HCT116 (cell line): ENCODE measurements around the gene BDH1.

Experiments used
- CTCF ChIP-seq, 3 experiments: fragments of 200-600 bp in 1 of 3; sonication (generic) in 1 of 3; IDR thresholded peaks in 2 of 3; conservative IDR thresholded peaks in 1 of 3; 2 replicates each; pipeline ENCODE4 v1.5.1; 2012 to 2017; ENCODE audit warnings: low read depth in 2 of 3, low read length in 2 of 3, antibody characterized with exemption in 1 of 3, borderline replicate concordance in 1 of 3, control low read depth in 1 of 3, mild to moderate bottlenecking in 1 of 3, mixed read lengths in 1 of 3, mixed run types in 1 of 3, moderate library complexity in 1 of 3; ENCODE audit not compliant: insufficient read depth in 1 of 3
- ELF1 ChIP-seq: IDR thresholded peaks from 2 replicates; pipeline ENCODE4 v1.6.1; 2012; ENCODE audit warnings: low read depth, borderline replicate concordance
- EZH2 ChIP-seq: fragments of 200-600 bp; sonication (generic); IDR thresholded peaks from 2 replicates; pipeline ENCODE4 v1.6.1; 2017; ENCODE audit warnings: antibody characterized with exemption, mixed run types
- EZH2phosphoT487 ChIP-seq: fragments of 200-600 bp; IDR thresholded peaks from 2 replicates; pipeline ENCODE4 v1.6.1; 2018; ENCODE audit warnings: antibody characterized with exemption, borderline replicate concordance
- MAX ChIP-seq: IDR thresholded peaks from 2 replicates; pipeline ENCODE4 v1.6.1; 2012
- POLR2A ChIP-seq: IDR thresholded peaks from 2 replicates; pipeline ENCODE4 v1.7.0; 2011; ENCODE audit warnings: borderline replicate concordance; ENCODE audit not compliant: insufficient read depth, insufficient read length; ENCODE audit errors: extremely low read depth
- POLR2AphosphoS5 ChIP-seq: IDR thresholded peaks from 2 replicates; pipeline ENCODE4 v1.6.1; 2011; ENCODE audit warnings: mild to moderate bottlenecking, low read depth, low read length, moderate library complexity
- RAD21 ChIP-seq: IDR thresholded peaks from 2 replicates; pipeline ENCODE4 v1.6.1; 2012; ENCODE audit warnings: low read depth, mild to moderate bottlenecking
- SP1 ChIP-seq: IDR thresholded peaks from 2 replicates; pipeline ENCODE4 v1.6.1; 2012; ENCODE audit warnings: low read depth
- TCF7L2 ChIP-seq: IDR thresholded peaks from 2 replicates; pipeline ENCODE4 v1.7.0; 2011; ENCODE audit warnings: borderline replicate concordance, inconsistent platforms; ENCODE audit not compliant: insufficient read depth, insufficient read length; ENCODE audit errors: extremely low read depth

GRCh38 chr3:197468866-197469382 is 86.8 kb downstream of the BDH1 start:
- TF ChIP-seq POLR2A, result no peak
- no peak for TF ChIP-seq CTCF (IDR thresholded peaks at IDR 0.05 in 2 of 3, conservative IDR thresholded peaks at IDR 0.05 in 1 of 3; ENCODE audit: borderline replicate concordance in 1 of 3, insufficient read depth in 1 of 3, low read depth in 2 of 3, low read length in 2 of 3)
- no peak for TF ChIP-seq TCF7L2
- no peak for TF ChIP-seq EZH2phosphoT487
- no peak for TF ChIP-seq EZH2
- TF ChIP-seq MAX, result no peak
- no peak for TF ChIP-seq RAD21
- TF ChIP-seq ELF1, result no peak
- no peak for TF ChIP-seq POLR2AphosphoS5
- TF ChIP-seq SP1, result no peak
